ENCODE data around the gene CHD9NB. TPM values are rescaled to one million over a fixed set of nuclear protein-coding genes. Genes with fewer than 3 reads are reported as not detected.

CHD9NB gene
- polyA plus RNA-seq, 2 of the 4 experiments (the other 2 are of a cell fraction): 2.0 to 2.8 TPM

GRCh38 chr16:53065461-53066061 is 12.9 kb upstream of the CHD9NB start:
- no peak for FAIRE-seq
- ChIA-PET POLR2A (interaction anchor here (1.3 kb wide), 1 partner anchor 15 kb away, joined by 7 read pairs; no protein-coding TSS in a partner anchor), CTCF (interaction anchor here (4.2 kb wide), 1 partner anchor 10 kb away, joined by 25 read pairs; the partner anchor contains the start of gene CHD9)
- H3K27ac ChIP-seq: 0 out of 6 replicates have a peak overlapping the region, but pooled peaks of 1 of the 2 experiments have one; percentile 1
- no peak for ATAC-seq
- peaks cover 15% of the 10 kb centered on the region for H3K4me1 ChIP-seq
- no peaks in the 10 kb centered on the region for H3K9me3 ChIP-seq
- DNase-seq (ENCODE audit: low read depth in 1 of 2, low spot score in 1 of 2): no peak
- no peak overlapping the region for H3K4me2 ChIP-seq
- 90% methylated on average over 6 of the region's 6 CpGs for WGBS (ENCODE audit: missing lambda C conversion rate)
- TF ChIP-seq FOSB (CRISPR knock-in tag; IDR thresholded peaks at IDR 0.05) (no peak), CEBPB (IDR thresholded peaks at IDR 0.05) (no peak), RARB (CRISPR knock-in tag; IDR thresholded peaks at IDR 0.05) (no peak), KDM5A (IDR thresholded peaks at IDR 0.05) (no peak), POLR2A (IDR thresholded peaks at IDR 0.05; ENCODE audit: low read length) (no peak), REST (IDR thresholded peaks at IDR 0.05) (no peak), CTCF (IDR thresholded peaks at IDR 0.05) (no peak), EHMT2 (IDR thresholded peaks at IDR 0.05; ENCODE audit: low read depth) (no peak), MYC (IDR thresholded peaks at IDR 0.05; ENCODE audit: borderline replicate concordance, low read length) (no peak), EP300 (IDR thresholded peaks at IDR 0.05) (no peak), NFE2L2 (conservative IDR thresholded peaks at IDR 0.05; ENCODE audit: low read length) (no peak), HMGXB4 (CRISPR knock-in tag; IDR thresholded peaks at IDR 0.05; ENCODE audit: borderline replicate concordance) (no peak), E2F6 (IDR thresholded peaks at IDR 0.05; ENCODE audit: borderline replicate concordance, low read depth) (no peak), SREBF2 (IDR thresholded peaks at IDR 0.05) (no peak)
- TF ChIP-seq, protein P1, sequence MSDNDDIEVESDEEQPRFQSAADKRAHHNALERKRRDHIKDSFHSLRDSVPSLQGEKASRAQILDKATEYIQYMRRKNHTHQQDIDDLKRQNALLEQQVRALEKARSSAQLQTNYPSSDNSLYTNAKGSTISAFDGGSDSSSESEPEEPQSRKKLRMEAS (IDR thresholded peaks at IDR 0.05): no peak
- TF ChIP-seq, protein P2, sequence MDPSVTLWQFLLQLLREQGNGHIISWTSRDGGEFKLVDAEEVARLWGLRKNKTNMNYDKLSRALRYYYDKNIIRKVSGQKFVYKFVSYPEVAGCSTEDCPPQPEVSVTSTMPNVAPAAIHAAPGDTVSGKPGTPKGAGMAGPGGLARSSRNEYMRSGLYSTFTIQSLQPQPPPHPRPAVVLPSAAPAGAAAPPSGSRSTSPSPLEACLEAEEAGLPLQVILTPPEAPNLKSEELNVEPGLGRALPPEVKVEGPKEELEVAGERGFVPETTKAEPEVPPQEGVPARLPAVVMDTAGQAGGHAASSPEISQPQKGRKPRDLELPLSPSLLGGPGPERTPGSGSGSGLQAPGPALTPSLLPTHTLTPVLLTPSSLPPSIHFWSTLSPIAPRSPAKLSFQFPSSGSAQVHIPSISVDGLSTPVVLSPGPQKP (IDR thresholded peaks at IDR 0.05; ENCODE audit: low read depth, low read length): no peak
- no peak overlapping the region for H3K4me3 ChIP-seq
